Neutrophil (primary cell): ENCODE data around the gene DDC.

ENCODE experiments used
- H3K27ac ChIP-seq: fragments of 200-600 bp; sonication (generic); 2 replicates; pipeline ENCODE4 v1.5.1; 2016; ENCODE audit warnings: mild to moderate bottlenecking, moderate library complexity
- H3K27me3 ChIP-seq: fragments of 200-600 bp; sonication (generic); 2 replicates; pipeline ENCODE4 v1.6.0; 2016; ENCODE audit warnings: mild to moderate bottlenecking
- H3K36me3 ChIP-seq: fragments of 200-600 bp; sonication (generic); 2 replicates; pipeline ENCODE4 v1.5.1; 2017
- H3K4me1 ChIP-seq, 2 experiments: fragments of 200-600 bp in 1 of 2; sonication (generic) in 1 of 2; 1 replicate in 1 of 2; 2 replicates in 1 of 2; pipeline versions ENCODE4 v1.5.1 to v1.6.1; 2013 to 2016; ENCODE audit warnings: low read depth in 1 of 2, low read length in 1 of 2, mild to moderate bottlenecking in 1 of 2, moderate library complexity in 1 of 2; ENCODE audit not compliant: control insufficient read depth in 1 of 2, insufficient read depth in 1 of 2
- H3K4me3 ChIP-seq, 2 experiments: fragments of 200-600 bp in 1 of 2; sonication (generic) in 1 of 2; 1 replicate in 1 of 2; 2 replicates in 1 of 2; pipeline ENCODE4 v1.5.1; 2013 to 2016; ENCODE audit warnings: low read depth in 1 of 2, low read length in 1 of 2, mild to moderate bottlenecking in 1 of 2, moderate library complexity in 1 of 2
- H3K9me3 ChIP-seq: fragments of 200-600 bp; sonication (generic); 2 replicates; pipeline ENCODE4 v1.5.1; 2016
- CTCF ChIP-seq: fragments of 200-600 bp; sonication (generic); IDR thresholded peaks from 2 replicates; pipeline ENCODE4 v1.5.1; 2016; ENCODE audit warnings: antibody characterized with exemption

The DDC gene

DNA sequence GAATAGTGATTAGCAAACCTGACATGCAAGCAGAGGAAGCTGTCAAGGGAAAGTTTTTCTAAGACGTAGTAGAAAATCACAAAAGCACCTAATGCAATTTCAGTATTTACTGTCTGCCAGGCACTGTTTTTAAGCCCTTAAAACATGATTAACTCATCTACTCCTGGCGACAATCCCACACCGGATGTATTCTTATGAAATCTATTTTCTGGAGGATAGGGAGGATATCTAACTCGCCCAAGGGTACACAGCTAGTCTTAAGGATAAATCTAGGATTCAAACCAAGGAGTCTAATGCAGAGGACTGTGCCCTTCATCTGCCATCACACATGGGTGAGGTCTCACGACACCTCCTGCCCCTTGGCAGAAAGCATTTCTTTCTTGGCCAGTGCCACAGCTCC, 67.2 kb downstream of the DDC start:
- Histone ChIP-seq H3K9me3 (no peaks in the 10 kb centered on the region), H3K36me3 (no peaks in the 10 kb centered on the region), H3K4me3 (no peak overlapping the region), H3K4me1 (no peaks in the 10 kb centered on the region), H3K27ac (no peak overlapping the region), H3K27me3 (peaks cover 31% of the 10 kb centered on the region)
- TF ChIP-seq CTCF = no peak

- no peaks in the 10 kb centered on the region for H3K4me1 ChIP-seq
- peaks cover 31% of the 10 kb centered on the region for H3K27me3 ChIP-seq
- H3K9me3 ChIP-seq = no peaks in the 10 kb centered on the region
- no peak for TF ChIP-seq CTCF
- H3K27ac ChIP-seq = no peak overlapping the region
- no peaks in the 10 kb centered on the region for H3K36me3 ChIP-seq
- no peak overlapping the region for H3K4me3 ChIP-seq
Observed at GRCh38 chr7:50497068-50497642, 68.0 kb downstream of the DDC start.

DNA sequence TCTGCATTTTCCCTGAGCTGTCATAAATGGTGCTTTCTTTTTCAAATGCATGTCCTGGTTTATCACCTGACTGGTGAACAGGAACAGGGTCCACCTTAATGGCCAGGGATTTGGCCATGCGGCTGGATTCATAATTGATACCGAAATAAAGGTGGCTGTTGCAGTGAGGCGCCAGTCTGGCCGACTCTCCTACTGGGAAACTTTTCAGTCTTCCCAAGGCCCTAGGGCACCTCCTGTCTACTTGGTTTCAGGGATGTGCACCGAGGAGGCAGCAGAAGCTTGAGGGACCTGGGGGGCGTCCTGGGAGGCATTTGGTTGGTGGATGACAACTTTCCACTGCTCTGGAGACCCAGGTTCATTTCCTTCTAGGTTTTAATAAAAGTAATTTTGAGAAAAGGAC, 68.6 kb downstream of the DDC start:
- no peak for TF ChIP-seq CTCF
- Histone ChIP-seq H3K27me3 (peaks cover 31% of the 10 kb centered on the region), H3K36me3 (no peaks in the 10 kb centered on the region), H3K4me3 (no peak overlapping the region), H3K9me3 (no peaks in the 10 kb centered on the region), H3K4me1 (no peaks in the 10 kb centered on the region), H3K27ac (no peak overlapping the region)

DNA sequence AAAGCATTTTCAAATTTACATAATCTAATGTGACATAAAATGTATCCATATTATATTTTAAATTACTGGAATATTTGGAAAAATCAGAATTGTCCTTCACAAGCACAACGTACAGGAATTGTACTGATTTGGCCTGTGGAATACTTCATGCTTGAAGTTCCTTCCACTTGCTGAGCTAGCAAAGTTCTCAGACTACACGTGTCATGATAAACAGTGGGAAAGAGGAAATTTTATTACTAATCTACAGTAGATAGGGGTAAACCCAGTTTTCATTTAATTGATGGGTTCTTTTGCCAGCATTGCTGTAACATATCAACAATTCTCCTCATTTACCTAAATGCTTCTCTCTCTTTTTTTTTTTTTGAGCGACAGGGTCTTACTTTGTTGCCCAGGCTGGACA, 69.5 kb downstream of the DDC start:
- Histone ChIP-seq H3K9me3 (no peaks in the 10 kb centered on the region), H3K4me1 (no peaks in the 10 kb centered on the region), H3K27ac (no peak overlapping the region), H3K4me3 (no peak overlapping the region), H3K36me3 (no peaks in the 10 kb centered on the region), H3K27me3 (peaks cover 31% of the 10 kb centered on the region)
- no peak for TF ChIP-seq CTCF

DNA sequence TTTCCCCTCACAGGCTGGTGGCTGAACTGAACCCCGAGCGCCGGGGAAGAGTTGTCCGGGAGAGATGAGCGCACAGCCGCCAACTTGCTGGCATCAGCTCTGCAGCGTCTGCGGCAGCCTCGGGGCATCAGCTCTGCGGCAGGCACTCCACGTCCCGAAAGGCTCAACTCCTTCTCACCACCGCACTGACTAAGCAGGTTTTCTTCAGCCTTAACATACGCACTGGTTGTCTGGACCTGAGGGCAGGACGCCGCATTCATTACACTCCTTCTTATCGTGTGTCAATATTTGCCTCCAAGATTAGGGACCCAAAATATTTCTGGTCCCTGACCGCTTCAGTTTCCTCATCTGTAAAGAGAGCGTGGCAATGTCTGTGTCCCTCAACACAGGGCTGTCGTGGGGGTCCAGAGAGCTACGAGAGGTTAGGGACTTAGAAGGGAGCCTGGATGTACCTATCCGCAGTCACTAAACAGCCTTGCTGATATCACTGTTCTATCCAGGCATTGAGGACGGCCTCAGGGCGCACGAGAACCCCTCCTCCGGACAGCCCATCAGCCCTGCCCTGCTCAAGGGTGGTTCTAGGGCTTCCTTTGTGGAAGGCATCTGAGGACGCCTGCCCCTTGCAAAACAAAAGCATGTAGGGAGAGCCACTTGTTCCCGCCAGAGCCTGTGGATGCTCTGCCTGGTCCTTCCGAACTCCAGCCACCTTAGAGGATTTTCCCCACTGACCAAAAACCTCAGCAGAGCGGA, 72.3 kb downstream of the DDC start:
- H3K27me3 ChIP-seq = peaks cover 24% of the 10 kb centered on the region
- H3K4me3 ChIP-seq = no peak overlapping the region
- H3K4me1 ChIP-seq = no peaks in the 10 kb centered on the region
- no peak overlapping the region for H3K27ac ChIP-seq
- H3K9me3 ChIP-seq = no peaks in the 10 kb centered on the region
- H3K36me3 ChIP-seq = no peaks in the 10 kb centered on the region
- no peak for TF ChIP-seq CTCF
